Activated T-cell treated with anti-CD3 and anti-CD28 coated beads, Interleukin-2, amount 50 U/mL, for 24 hours (primary cell): ENCODE data around the gene ZNF511.

Source experiments
- DNase-seq: peaks from one replicate; pipeline ENCODE4 v3.0.0-alpha.2; 2020
- H3K27ac Mint-ChIP-seq: 2 replicates; pipeline ENCODE4 v1.8.0; 2020; ENCODE audit warnings: mild to moderate bottlenecking, mixed read lengths
- H3K27me3 Mint-ChIP-seq: 2 replicates; pipeline ENCODE4 v1.8.0; 2020; ENCODE audit warnings: mixed read lengths
- H3K36me3 Mint-ChIP-seq: 2 replicates; pipeline ENCODE4 v1.8.0; 2020; ENCODE audit warnings: low read depth, mixed read lengths
- H3K4me1 Mint-ChIP-seq: 2 replicates; pipeline ENCODE4 v1.8.0; 2020; ENCODE audit warnings: low read depth, mixed read lengths
- H3K4me3 Mint-ChIP-seq: 2 replicates; pipeline ENCODE4 v1.8.0; 2020; ENCODE audit warnings: mild to moderate bottlenecking, moderate library complexity, mixed read lengths
- H3K9me3 Mint-ChIP-seq: 2 replicates; pipeline ENCODE4 v1.8.0; 2020; ENCODE audit warnings: mixed read lengths

Gene ZNF511

DNA sequence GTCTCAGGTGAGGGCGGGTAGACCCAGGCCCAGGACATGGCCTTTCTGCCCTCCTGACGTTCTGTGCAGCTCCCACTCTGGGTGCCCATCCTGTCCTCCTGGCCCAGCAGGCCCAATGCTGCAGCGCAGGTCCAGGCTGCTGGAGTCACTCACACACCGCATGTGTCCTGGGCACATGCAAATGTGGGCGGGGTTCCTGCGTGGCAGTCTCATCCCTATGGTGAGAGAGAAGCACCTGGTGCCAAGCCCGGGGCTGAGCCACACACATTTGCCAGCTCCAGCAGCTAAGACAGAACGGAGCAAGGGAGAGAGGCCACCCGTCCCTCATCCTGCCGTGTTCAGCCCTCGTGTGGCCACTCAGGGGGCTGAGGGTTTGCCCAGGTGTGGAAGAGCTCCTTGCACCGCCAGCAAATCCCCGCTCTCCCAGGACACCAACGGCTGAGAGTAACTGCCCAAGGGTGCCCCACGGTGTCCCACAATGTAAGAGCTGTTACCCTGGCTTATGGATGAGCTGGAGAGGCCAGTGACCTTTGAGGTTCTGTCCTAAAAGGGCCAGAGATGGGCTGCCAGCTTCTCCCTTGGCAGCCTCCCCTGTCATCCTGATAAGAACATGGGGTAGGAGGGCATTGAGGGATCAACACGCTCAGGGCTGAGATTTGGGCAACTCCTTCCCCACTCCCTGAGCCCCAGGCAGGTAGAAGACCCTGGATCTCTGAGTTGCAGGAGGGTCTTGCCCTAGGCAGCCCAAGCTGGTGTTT lies 44.7 kb downstream of the ZNF511 start:
- no peak for DNase-seq
- no peak overlapping the region for H3K4me3 Mint-ChIP-seq
- no peaks in the 10 kb centered on the region for H3K9me3 Mint-ChIP-seq
- H3K36me3 Mint-ChIP-seq = peaks cover 13% of the 10 kb centered on the region
- H3K27ac Mint-ChIP-seq = no peak overlapping the region
- peaks cover 4% of the 10 kb centered on the region for H3K27me3 Mint-ChIP-seq
- H3K4me1 Mint-ChIP-seq = peaks cover 10% of the 10 kb centered on the region

DNA sequence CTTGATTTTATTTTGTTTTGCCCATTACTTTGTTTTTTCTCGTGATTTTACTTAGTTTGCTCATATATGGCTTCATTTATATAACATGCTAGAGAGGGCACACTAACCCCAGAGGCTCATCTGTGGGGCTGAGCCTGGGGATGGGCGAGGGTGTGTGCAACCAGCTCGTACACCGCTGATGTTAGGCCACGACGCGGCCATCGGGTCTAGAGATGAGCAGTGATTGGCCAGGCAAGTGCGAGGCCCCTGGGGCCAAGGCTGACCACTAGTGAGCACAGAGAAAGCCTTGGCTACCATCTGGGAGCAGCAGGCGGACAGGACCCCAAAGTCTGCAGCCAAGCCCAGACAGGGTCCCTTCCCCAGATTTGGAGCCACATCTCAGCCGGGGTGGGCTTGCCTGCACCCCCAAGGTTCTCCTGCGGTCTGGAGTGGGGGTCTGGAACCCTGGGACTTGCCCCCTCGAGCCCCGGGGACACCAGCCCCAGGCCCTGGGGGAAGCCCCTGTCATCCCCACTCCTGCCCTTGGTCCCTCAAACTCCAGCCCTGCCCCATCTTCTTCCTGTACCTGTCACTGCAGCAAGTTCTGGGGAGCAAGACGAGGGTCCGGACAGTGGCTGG lies 45.4 kb downstream of the ZNF511 start:
- peaks cover 8% of the 10 kb centered on the region for H3K4me1 Mint-ChIP-seq
- peaks cover 13% of the 10 kb centered on the region for H3K36me3 Mint-ChIP-seq
- H3K4me3 Mint-ChIP-seq = no peak overlapping the region
- no peaks in the 10 kb centered on the region for H3K9me3 Mint-ChIP-seq
- no peak overlapping the region for H3K27ac Mint-ChIP-seq
- DNase-seq = no peak
- H3K27me3 Mint-ChIP-seq = peaks cover 3% of the 10 kb centered on the region

DNA sequence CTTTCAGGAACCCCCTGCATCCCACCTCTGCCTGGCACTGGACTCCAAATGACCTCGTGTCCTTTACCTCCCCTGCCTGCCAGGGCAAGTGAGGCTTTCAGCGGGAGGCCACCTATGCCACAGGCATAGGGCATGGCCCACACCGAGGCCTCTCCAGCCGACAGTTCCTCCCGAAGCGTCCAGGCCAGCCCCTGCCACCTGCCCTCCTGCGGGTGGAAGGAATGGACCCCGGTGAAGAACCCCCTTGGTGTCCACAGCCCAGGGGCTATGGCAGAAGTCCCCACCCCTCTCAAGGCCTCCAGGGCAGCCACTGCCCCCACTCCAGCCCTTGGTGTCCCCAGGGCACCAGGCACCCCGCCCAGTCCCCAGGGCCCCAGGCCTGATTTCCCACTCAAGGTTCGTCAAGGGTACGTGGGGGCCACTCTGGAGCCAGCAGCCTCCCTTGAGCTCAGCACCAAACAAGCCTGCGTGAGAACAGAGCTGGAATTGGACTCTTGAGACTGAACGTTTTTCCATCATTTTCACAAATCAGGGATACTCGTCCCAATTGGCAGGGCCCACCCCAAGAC lies 46.0 kb downstream of the ZNF511 start:
- Mint-ChIP-seq H3K27ac (no peak overlapping the region), H3K4me3 (no peak overlapping the region), H3K27me3 (no peaks in the 10 kb centered on the region), H3K9me3 (no peaks in the 10 kb centered on the region), H3K36me3 (peaks cover 13% of the 10 kb centered on the region), H3K4me1 (peaks cover 6% of the 10 kb centered on the region)
- DNase-seq = no peak

DNA sequence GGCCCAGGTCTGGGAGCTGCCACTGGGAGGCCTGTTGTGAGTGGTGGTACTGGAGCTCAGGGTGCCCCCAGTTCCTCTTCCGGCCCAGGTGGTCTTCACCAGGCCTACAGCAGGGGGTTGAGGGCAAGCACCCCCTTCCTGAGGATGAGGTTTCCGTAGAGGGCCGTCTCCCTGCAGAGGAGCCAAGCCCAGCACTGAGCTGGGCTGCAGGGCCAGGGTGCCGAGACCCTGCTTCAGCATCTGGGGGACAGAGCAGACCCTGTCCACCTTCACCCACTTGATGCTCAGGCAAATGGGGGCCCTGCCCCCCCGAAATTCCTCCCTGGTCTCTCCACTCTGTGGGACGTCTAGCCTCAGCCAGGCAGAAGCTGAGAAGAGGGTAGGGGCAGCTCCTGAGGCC lies 46.6 kb downstream of the ZNF511 start:
- no peak overlapping the region for H3K27ac Mint-ChIP-seq
- H3K4me1 Mint-ChIP-seq = peaks cover 6% of the 10 kb centered on the region
- no peak overlapping the region for H3K4me3 Mint-ChIP-seq
- DNase-seq = no peak
- H3K36me3 Mint-ChIP-seq = peaks cover 13% of the 10 kb centered on the region
- no peaks in the 10 kb centered on the region for H3K9me3 Mint-ChIP-seq
- no peaks in the 10 kb centered on the region for H3K27me3 Mint-ChIP-seq

DNA sequence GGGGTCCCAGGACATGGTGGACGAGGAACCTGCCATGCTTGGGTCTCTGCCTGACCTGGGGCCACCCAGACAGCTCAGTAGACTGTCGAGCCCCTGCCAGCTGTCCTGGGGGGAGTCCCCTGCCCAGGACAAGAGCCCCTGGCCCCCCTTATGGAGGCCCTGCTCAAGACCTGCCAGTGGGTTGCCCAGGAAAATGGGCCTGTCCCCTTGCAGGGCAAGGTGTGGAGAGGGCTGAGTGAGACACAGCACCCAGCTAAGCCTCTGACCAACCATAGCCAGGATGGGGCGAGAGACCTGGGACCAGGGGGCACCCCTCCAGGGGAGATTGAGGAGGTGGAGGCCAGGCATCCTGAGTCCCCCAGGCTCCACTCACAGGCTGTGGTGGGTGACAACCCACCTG lies 47.3 kb downstream of the ZNF511 start:
- peaks cover 6% of the 10 kb centered on the region for H3K4me1 Mint-ChIP-seq
- H3K27me3 Mint-ChIP-seq = no peaks in the 10 kb centered on the region
- peak overlapping the region; percentile 88 for H3K4me3 Mint-ChIP-seq
- no peaks in the 10 kb centered on the region for H3K9me3 Mint-ChIP-seq
- no peak for DNase-seq
- H3K27ac Mint-ChIP-seq = peak overlapping the region; percentile 44
- peaks cover 13% of the 10 kb centered on the region for H3K36me3 Mint-ChIP-seq

DNA sequence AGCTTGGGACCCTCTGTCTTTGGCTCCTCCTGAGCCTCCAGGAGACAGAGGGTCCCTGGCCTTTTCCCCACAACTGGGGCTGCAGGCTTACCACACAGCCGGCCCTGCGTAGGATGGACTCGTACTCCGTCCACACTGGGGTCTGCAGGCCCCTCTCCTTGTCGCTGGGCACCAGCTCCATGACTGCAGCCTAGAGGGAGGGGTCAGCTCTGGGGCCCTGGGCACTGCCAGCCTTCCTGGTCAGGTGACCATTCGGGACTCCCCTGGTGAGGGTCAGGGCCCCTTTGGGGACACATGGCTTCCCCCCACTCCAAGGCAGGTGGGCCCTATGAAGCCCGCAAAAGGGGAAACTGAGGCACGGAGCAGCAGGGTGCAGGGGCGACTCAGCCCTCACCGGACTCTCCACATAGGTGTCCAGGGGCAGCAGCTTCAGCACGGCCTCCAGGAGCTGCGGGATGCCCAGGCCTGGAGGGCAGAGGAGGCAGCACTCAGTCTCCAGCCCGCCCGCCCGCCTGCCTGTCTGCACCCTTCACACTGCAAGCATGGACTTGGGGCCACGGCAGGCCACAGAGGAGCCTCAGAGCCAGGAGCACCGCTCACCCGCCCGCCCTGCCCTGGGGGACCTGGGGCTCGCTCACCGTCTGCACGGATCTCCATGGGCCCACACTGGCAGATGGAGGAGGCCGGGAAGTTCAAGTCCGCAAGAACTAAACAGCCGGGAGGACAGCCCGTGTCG lies 48.0 kb downstream of the ZNF511 start:
- DNase-seq = no peak
- no peaks in the 10 kb centered on the region for H3K9me3 Mint-ChIP-seq
- peak overlapping the region; percentile 79 for H3K27ac Mint-ChIP-seq
- peaks cover 10% of the 10 kb centered on the region for H3K4me1 Mint-ChIP-seq
- peaks cover 18% of the 10 kb centered on the region for H3K36me3 Mint-ChIP-seq
- peak overlapping the region; percentile 88 for H3K4me3 Mint-ChIP-seq
- no peaks in the 10 kb centered on the region for H3K27me3 Mint-ChIP-seq

DNA sequence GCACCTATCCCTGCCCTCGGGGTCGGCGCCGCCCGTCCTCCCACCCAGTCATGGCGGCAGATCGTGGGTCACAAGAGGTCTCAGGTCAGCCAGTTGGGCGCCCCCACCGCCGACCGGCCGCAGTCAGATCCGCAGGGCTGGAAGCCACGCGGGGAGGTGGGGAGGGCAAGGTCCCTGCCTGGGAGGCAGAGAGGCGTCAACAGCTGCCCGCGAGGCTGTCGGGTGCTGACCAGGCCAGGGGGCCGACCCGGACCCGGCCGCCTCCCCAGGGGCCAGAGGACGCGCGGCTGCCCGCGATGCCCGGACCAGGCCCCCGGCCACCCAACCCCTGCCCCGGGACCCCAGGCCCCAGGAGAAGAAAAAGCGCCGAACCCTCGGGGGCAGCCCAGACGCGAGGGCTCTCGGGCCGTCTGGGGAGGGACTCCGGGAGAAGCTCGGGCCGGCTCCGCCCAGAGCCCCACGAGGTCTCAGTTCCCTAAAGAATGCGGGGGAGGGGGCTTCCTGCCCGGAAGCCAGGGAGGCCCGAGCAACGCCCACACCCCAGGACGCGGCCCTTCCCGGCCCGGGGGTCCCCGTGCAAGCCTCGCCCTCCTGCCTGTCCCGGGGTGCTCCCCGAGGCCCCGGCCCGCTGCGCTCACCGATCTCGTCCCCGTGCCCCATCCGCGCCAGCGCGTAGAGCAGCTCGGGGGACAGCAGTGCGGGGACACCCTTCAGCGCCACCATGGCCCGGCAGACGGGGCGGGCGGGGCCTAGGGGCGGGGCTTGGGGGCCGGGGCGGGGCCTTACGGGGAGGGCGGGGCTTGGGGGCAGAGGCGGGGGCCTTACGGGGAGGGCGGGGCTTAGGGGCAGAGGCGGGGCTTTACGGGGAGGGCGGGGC lies 48.8 kb downstream of the ZNF511 start, which contains the start of gene FUOM:
TSS of gene FUOM (minus strand) at position 735 of the 877 bp plus-strand sequence. CDS start at position 723, 12 bp downstream.
- H3K9me3 Mint-ChIP-seq = no peaks in the 10 kb centered on the region
- H3K27ac Mint-ChIP-seq = peak within 1 kb of the TSS; percentile 83

DNA sequence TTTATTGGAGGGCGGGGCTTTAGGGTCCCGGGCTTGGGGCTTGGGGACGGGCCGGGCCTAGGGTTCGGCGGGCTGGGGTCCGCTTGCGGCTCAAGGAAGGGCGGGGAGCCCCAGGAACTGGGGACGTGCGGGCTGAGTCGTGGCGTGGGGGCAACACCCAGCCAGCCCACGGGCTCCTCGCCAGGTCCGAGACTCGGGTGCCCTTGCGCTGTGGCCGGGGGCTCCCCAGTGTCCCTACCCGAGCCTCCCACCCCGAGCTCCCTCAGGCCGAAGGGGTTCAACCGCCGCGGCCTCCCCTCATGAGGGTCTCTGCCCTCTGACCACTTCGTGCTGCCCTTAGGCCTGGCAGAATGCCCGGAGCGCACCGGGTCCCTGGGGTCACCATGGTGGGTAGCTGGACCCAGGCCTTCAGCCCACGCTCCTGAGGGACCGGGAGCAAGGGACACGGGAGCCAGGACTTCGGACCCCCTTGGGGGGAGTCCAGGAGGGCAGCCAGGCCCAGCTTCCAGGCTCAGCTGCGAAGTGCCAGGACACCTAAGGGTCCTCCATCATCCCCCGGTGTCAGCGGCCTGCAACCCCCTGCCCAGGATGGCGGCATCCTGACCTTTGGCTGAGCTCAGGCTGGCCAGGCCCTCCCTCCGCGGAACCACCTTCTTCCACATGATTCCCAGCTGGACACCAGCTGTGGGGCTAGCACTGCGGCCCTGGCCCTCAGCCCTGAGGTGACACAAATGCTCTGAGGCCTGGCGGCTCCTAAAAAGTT lies 49.6 kb downstream of the ZNF511 start:
- Mint-ChIP-seq H3K27me3 (no peaks in the 10 kb centered on the region), H3K9me3 (no peaks in the 10 kb centered on the region), H3K4me1 (peaks cover 16% of the 10 kb centered on the region), H3K4me3 (no peak overlapping the region), H3K27ac (no peak overlapping the region), H3K36me3 (peaks cover 34% of the 10 kb centered on the region)
- no peak for DNase-seq

More for the DNA sequence above, 48.8 kb downstream of the ZNF511 start, which contains the start of gene FUOM:
- H3K36me3 Mint-ChIP-seq = peaks cover 26% of the 10 kb centered on the region
- H3K4me3 Mint-ChIP-seq = peak within 1 kb of the TSS; percentile 88
- H3K4me1 Mint-ChIP-seq = peaks cover 16% of the 10 kb centered on the region
- H3K27me3 Mint-ChIP-seq = no peaks in the 10 kb centered on the region
- DNase-seq = peak; percentile 91

DNA sequence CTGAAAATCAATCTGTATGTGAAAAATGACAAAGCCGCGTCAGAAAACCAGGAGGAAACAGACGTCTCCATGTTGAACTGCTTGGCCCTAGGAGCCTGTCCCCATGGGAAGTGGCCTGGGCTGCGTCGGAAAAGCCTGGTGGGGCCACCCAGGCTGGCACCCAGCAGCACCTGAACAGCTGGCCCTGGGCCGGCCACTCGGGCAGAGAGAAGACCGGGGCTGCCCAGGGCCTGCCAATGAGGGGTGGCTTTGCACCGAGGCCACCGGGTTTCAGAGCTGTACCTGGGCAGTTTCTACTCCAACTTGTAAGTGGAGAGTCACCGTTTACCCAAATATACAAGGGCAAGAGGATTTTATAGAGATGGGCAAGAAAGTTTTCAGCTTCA lies 50.2 kb downstream of the ZNF511 start:
- no peak for DNase-seq
- Mint-ChIP-seq H3K27me3 (no peaks in the 10 kb centered on the region), H3K4me1 (peaks cover 16% of the 10 kb centered on the region), H3K27ac (no peak overlapping the region), H3K9me3 (no peaks in the 10 kb centered on the region), H3K36me3 (peaks cover 37% of the 10 kb centered on the region), H3K4me3 (no peak overlapping the region)

DNA sequence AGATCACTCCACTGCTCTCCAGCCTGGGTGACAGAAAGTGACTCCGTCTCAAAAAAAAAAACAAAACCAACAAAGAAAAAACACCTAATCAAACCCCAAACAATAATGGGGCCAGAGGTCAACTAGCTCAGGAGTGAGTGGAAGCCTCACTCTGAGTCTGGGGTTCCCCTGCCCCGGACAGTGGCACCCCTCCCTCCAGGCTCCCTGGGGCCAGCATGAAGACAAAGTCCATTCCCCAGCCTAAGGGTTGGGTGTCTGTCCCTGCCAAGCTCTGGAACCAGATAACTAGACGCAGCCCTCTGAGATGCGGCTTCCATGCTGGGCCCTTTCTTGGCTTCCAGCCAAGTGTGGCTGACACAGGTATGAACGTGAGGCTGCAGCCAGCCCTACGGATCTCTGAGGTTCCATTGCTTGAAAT lies 50.8 kb downstream of the ZNF511 start:
- peak; percentile 41 for DNase-seq
- no peaks in the 10 kb centered on the region for H3K27me3 Mint-ChIP-seq
- peaks cover 43% of the 10 kb centered on the region for H3K36me3 Mint-ChIP-seq
- H3K27ac Mint-ChIP-seq = no peak overlapping the region
- no peaks in the 10 kb centered on the region for H3K9me3 Mint-ChIP-seq
- no peak overlapping the region for H3K4me3 Mint-ChIP-seq
- H3K4me1 Mint-ChIP-seq = peaks cover 16% of the 10 kb centered on the region

DNA sequence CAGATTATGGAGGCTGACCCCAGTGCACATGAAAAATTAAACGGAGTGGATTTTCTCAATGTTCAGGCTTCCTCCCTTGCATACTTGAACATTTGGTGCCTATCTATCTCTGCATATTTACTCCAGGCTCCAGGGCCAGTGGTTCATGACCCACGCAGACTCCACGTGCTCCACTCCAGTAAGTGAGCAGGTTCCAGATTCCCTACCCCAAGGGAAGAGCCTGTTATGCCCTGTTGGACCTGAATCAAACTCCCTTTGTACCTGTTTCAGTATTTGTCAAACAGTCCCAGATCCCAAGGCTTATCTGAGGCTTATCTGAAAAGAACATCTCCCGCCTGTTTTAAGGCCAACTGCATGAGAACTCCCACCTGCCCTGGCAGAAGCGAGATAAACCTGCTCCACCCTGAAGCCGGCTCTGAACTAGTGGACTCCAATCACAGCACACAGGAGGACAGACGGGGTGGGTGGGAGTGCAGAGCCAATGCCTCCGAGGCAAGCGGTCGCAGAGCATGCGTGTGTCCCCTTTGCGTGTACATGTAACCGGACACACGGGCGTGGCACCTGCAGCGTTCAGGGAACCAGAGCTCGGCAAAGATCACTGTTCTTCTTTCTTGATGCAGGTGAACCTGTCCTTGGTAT lies 51.4 kb downstream of the ZNF511 start:
- Mint-ChIP-seq H3K27ac (no peak overlapping the region), H3K4me3 (no peak overlapping the region), H3K4me1 (peaks cover 16% of the 10 kb centered on the region), H3K36me3 (peaks cover 48% of the 10 kb centered on the region), H3K27me3 (no peaks in the 10 kb centered on the region), H3K9me3 (no peaks in the 10 kb centered on the region)
- no peak for DNase-seq

DNA sequence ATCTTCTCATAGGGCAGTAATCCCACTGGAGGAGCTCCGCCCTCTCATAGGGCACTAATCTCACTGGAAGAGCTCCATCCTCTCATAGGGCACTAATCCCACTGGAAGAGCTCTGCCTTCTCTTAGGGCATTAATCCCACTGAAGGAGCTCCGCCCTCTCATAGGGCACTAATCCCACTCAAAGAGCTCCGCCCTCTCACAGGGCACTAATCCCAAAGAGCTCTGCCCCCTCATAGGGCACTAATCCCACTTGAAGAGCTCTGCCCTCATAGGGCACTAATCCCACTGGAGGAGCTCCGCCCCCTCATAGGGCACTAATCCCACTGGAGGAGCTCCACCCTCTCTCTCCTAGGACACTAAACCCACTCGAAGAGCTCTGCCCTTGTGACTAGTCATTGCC lies 52.5 kb downstream of the ZNF511 start:
- H3K9me3 Mint-ChIP-seq = no peaks in the 10 kb centered on the region
- H3K36me3 Mint-ChIP-seq = peaks cover 50% of the 10 kb centered on the region
- peaks cover 13% of the 10 kb centered on the region for H3K4me1 Mint-ChIP-seq
- H3K27ac Mint-ChIP-seq = peak overlapping the region; percentile 76
- no peak overlapping the region for H3K4me3 Mint-ChIP-seq
- H3K27me3 Mint-ChIP-seq = no peaks in the 10 kb centered on the region
- no peak for DNase-seq
